CD14-positive monocyte (primary cell): Measurements from ENCODE around the gene NUDT13. TPM values are rescaled to one million over a fixed set of nuclear protein-coding genes. Genes with fewer than 3 reads are reported as not detected.

Experiments
- DNase-seq, 3 donors: peaks; one replicate each; pipeline ENCODE4 v3.0.0-alpha.2; 2011 to 2022
- H2AFZ ChIP-seq: 2 replicates; pipeline ENCODE4 v1.6.0; 2012; ENCODE audit warnings: mild to moderate bottlenecking, low read depth, low read length, inconsistent platforms; ENCODE audit not compliant: insufficient read depth, poor library complexity, severe bottlenecking
- H3K27ac ChIP-seq, 2 donors: 1 replicate in 1 of 2; 2 replicates in 1 of 2; pipeline ENCODE4 v1.5.1; 2012 to 2013; ENCODE audit warnings: low read length in 2 of 2, control low read depth in 1 of 2, inconsistent platforms in 1 of 2, low read depth in 1 of 2, mild to moderate bottlenecking in 1 of 2
- H3K27me3 ChIP-seq, 2 donors: one replicate each; pipeline versions ENCODE4 v1.6.0 to v1.6.1; 2011 to 2013; ENCODE audit warnings: low read length in 2 of 2; ENCODE audit not compliant: control insufficient read depth in 2 of 2, insufficient read depth in 2 of 2
- H3K36me3 ChIP-seq, 2 donors: replicated peaks in 1 of 2; 1 replicate in 1 of 2; 2 replicates in 1 of 2; pipeline versions ENCODE4 v1.5.1 to v1.6.1; 2012 to 2013; ENCODE audit warnings: low read length in 2 of 2, control low read depth in 1 of 2, inconsistent platforms in 1 of 2, mild to moderate bottlenecking in 1 of 2; ENCODE audit not compliant: insufficient read depth in 2 of 2, control insufficient read depth in 1 of 2
- H3K4me1 ChIP-seq, 2 donors: 1 replicate in 1 of 2; 2 replicates in 1 of 2; pipeline versions ENCODE4 v1.5.1 to v1.6.1; 2012 to 2013; ENCODE audit warnings: low read length in 2 of 2, control low read depth in 1 of 2, inconsistent platforms in 1 of 2, mild to moderate bottlenecking in 1 of 2, moderate library complexity in 1 of 2; ENCODE audit not compliant: insufficient read depth in 2 of 2, control insufficient read depth in 1 of 2
- H3K4me2 ChIP-seq: replicated peaks from 2 replicates; pipeline ENCODE3; 2012; ENCODE audit warnings: low read length, moderate library complexity, mild to moderate bottlenecking; ENCODE audit not compliant: poor library complexity, severe bottlenecking; ENCODE audit errors: extremely low read depth
- H3K4me3 ChIP-seq, 3 experiments: fragments of 200-600 bp in 1 of 3; sonication (generic) in 1 of 3; replicated peaks in 1 of 3; 1 replicate in 2 of 3; 2 replicates in 1 of 3; pipeline ENCODE4 v1.5.1; 2011 to 2013; ENCODE audit warnings: low read length in 3 of 3, mild to moderate bottlenecking in 3 of 3, control low read depth in 2 of 3, low read depth in 2 of 3, inconsistent platforms in 1 of 3, moderate library complexity in 1 of 3
- H3K79me2 ChIP-seq: 2 replicates; pipeline ENCODE4 v1.6.0; 2012; ENCODE audit warnings: mild to moderate bottlenecking, control low read depth, inconsistent platforms, low read length, moderate library complexity; ENCODE audit not compliant: insufficient read depth
- H3K9ac ChIP-seq: 2 replicates; pipeline ENCODE4 v1.6.0; 2017; ENCODE audit warnings: low read length, mild to moderate bottlenecking; ENCODE audit not compliant: insufficient read depth, poor library complexity, severe bottlenecking
- H3K9me3 ChIP-seq, 2 donors: replicated peaks in 1 of 2; 1 replicate in 1 of 2; 2 replicates in 1 of 2; pipeline versions ENCODE4 v1.5.1 to v1.6.1; 2012 to 2013; ENCODE audit warnings: low read length in 2 of 2, control low read depth in 1 of 2; ENCODE audit not compliant: control insufficient read depth in 1 of 2, insufficient read depth in 1 of 2
- H4K20me1 ChIP-seq: 2 replicates; pipeline ENCODE4 v1.6.0; 2012; ENCODE audit warnings: mild to moderate bottlenecking, low read length, control low read depth, moderate library complexity; ENCODE audit not compliant: insufficient read depth
- H3K27ac Mint-ChIP-seq, 7 donors: one replicate each; pipeline ENCODE4 v1.8.0; 2020; ENCODE audit warnings: mild to moderate bottlenecking in 7 of 7, mixed read lengths in 7 of 7, moderate library complexity in 6 of 7, inconsistent platforms in 2 of 7
- H3K27me3 Mint-ChIP-seq, 3 donors: one replicate each; pipeline ENCODE4 v1.8.0; 2021 to 2022; ENCODE audit warnings: low read depth in 3 of 3, mild to moderate bottlenecking in 3 of 3, mixed read lengths in 3 of 3, moderate library complexity in 3 of 3, inconsistent platforms in 1 of 3
- H3K36me3 Mint-ChIP-seq, 2 donors: one replicate each; pipeline ENCODE4 v1.8.0; 2020; ENCODE audit warnings: mixed read lengths in 2 of 2, inconsistent platforms in 1 of 2, mild to moderate bottlenecking in 1 of 2
- H3K4me1 Mint-ChIP-seq: one replicate; pipeline ENCODE4 v1.8.0; 2020; ENCODE audit warnings: mild to moderate bottlenecking, mixed read lengths
- H3K4me3 Mint-ChIP-seq, 2 donors: one replicate each; pipeline ENCODE4 v1.8.0; 2020; ENCODE audit warnings: mild to moderate bottlenecking in 2 of 2, mixed read lengths in 2 of 2, moderate library complexity in 1 of 2
- H3K9me3 Mint-ChIP-seq, 7 donors: one replicate each; pipeline ENCODE4 v1.8.0; 2020 to 2022; ENCODE audit warnings: mixed read lengths in 7 of 7, mild to moderate bottlenecking in 6 of 7, moderate library complexity in 6 of 7, inconsistent platforms in 2 of 7
- WGBS: methylation state at CpG from one replicate; pipeline ENCODE4 v1.1.5; 2013; ENCODE audit warnings: missing lambda C conversion rate; ENCODE audit not compliant: insufficient coverage; 5-methylcytosine and 5-hydroxymethylcytosine counted together
- intact Hi-C, 2 donors: fragments of 100-400 bp; cut with micrococcal nuclease; formaldehyde crosslinking; loops; one replicate each; pipeline versions ENCODE4 v1.15.0 to v1.15.1; 2023
- polyA plus RNA-seq, 3 donors: library from polyadenylated mRNA; depleted of rRNA in 1 of 3; unstranded in 2 of 3; stranded (reverse) in 1 of 3; fragments of 300-500 nt in 2 of 3; fragments of >200 nt in 1 of 3; fragmentation: Illumina TruSeq in 2 of 3; gene quantifications; 1 replicate in 2 of 3; 2 replicates in 1 of 3; pipeline ENCODE4 v1.2.3, GENCODE V29; 2012 to 2021
- TF ChIP-seq, protein P1 (sequence below): fragments of 200-600 bp; IDR thresholded peaks from one replicate; pipeline ENCODE4 v1.8.0; 2022; ENCODE audit warnings: antibody characterized with exemption, mild to moderate bottlenecking

NUDT13 gene
- polyA plus RNA-seq, 3 donors = 0.69 to 4.5 (median 1.0) TPM

GRCh38 chr10:73119952-73120351 is 9.7 kb downstream of the NUDT13 start:
- intact Hi-C loops = loop anchor here in 1 of 2 donors (10.0 kb wide), 1 partner anchor 45 kb away; the partner anchor contains the start of genes ECD and FAM149B1
- H3K4me1 ChIP-seq = no peaks in the 10 kb centered on the region
- peaks cover 31 to 43% of the 10 kb centered on the region in 2 donors for H3K36me3 Mint-ChIP-seq
- no CpG with 5 or more reads among the region's 4 CpGs for WGBS
- no peaks in the 10 kb centered on the region for H3K4me1 Mint-ChIP-seq
- no peak overlapping the region for H3K4me3 ChIP-seq
- no peaks in the 10 kb centered on the region for H3K79me2 ChIP-seq
- no peaks in the 10 kb centered on the region for H4K20me1 ChIP-seq
- peaks cover 0 to 4% (median 1%) of the 10 kb centered on the region in 3 donors for H3K27me3 Mint-ChIP-seq
- H3K27ac ChIP-seq = no peak overlapping the region
- no peak overlapping the region for H3K27ac Mint-ChIP-seq
- H2AFZ ChIP-seq = no peak overlapping the region
- no peak overlapping the region for H3K4me3 Mint-ChIP-seq
- no peaks in the 10 kb centered on the region for H3K9me3 Mint-ChIP-seq
- TF ChIP-seq, protein P1, sequence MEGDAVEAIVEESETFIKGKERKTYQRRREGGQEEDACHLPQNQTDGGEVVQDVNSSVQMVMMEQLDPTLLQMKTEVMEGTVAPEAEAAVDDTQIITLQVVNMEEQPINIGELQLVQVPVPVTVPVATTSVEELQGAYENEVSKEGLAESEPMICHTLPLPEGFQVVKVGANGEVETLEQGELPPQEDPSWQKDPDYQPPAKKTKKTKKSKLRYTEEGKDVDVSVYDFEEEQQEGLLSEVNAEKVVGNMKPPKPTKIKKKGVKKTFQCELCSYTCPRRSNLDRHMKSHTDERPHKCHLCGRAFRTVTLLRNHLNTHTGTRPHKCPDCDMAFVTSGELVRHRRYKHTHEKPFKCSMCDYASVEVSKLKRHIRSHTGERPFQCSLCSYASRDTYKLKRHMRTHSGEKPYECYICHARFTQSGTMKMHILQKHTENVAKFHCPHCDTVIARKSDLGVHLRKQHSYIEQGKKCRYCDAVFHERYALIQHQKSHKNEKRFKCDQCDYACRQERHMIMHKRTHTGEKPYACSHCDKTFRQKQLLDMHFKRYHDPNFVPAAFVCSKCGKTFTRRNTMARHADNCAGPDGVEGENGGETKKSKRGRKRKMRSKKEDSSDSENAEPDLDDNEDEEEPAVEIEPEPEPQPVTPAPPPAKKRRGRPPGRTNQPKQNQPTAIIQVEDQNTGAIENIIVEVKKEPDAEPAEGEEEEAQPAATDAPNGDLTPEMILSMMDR = no peak
- H3K9ac ChIP-seq = no peak overlapping the region
- no peak overlapping the region for H3K4me2 ChIP-seq
- peaks cover 19 to 61% of the 10 kb centered on the region in 2 donors for H3K36me3 ChIP-seq
- H3K9me3 ChIP-seq = no peaks in the 10 kb centered on the region
- DNase-seq = no peak
- H3K27me3 ChIP-seq = no peaks in the 10 kb centered on the region

DNA sequence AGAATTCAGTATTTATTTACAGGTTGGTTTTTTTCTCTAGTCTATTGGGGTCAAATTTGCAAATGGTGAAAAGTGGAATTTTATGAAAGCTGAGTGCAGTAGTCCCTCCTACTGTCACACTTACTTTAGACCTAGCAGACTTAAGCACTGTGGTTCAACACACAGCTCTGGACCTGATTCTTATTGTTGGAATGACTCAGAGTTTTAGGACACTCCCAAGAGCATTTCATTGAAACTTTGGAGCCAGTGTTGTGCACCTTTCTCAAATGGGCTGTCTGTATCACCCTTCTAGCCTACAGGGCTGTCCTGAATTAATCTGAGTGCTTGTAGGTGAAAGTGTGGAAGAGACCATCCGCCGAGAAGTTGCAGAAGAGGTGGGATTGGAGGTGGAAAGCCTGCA is 16.1 kb downstream of the NUDT13 start:
- H3K9me3 ChIP-seq = no peaks in the 10 kb centered on the region
- no peaks in the 10 kb centered on the region for H3K27me3 ChIP-seq
- no peaks in the 10 kb centered on the region for H3K9me3 Mint-ChIP-seq
- no peak overlapping the region for H3K4me2 ChIP-seq
- H3K36me3 Mint-ChIP-seq = peaks cover 51 to 78% of the 10 kb centered on the region in 2 donors
- no peak overlapping the region for H3K27ac Mint-ChIP-seq
- H3K27me3 Mint-ChIP-seq = peaks cover 0 to 2% (median 0%) of the 10 kb centered on the region in 3 donors
- no peak overlapping the region for H3K9ac ChIP-seq
- no peak overlapping the region for H3K4me3 Mint-ChIP-seq
- H3K79me2 ChIP-seq = no peaks in the 10 kb centered on the region
- TF ChIP-seq, protein P1 = no peak
- no peak overlapping the region for H2AFZ ChIP-seq
- no peaks in the 10 kb centered on the region for H4K20me1 ChIP-seq
- no peaks in the 10 kb centered on the region for H3K4me1 Mint-ChIP-seq
- H3K27ac ChIP-seq = no peak overlapping the region
- intact Hi-C loops = no loop called here
- DNase-seq = no peak
- no CpG with 5 or more reads among the region's 2 CpGs for WGBS
- H3K4me1 ChIP-seq = no peaks in the 10 kb centered on the region
- peaks cover 55 to 82% of the 10 kb centered on the region in 2 donors for H3K36me3 ChIP-seq
- H3K4me3 ChIP-seq = no peak overlapping the region
